Gastroesophageal sphincter (tissue), 4 donors: ENCODE results near the gene CHD1. TPM values are rescaled to one million over a fixed set of nuclear protein-coding genes. Genes with fewer than 3 reads are reported as not detected.

Source experiments
- ATAC-seq: fragments of 150-250 bp; one replicate; pipeline ENCODE4 v1.9.1; 2016; ENCODE audit warnings: mild to moderate bottlenecking, moderate library complexity
- H3K27ac ChIP-seq, 4 donors: fragments of 200-600 bp; sonication (generic) in 3 of 4; 1 replicate in 3 of 4; 2 replicates in 1 of 4; pipeline ENCODE4 v1.5.1; 2016 to 2019
- H3K27me3 ChIP-seq: fragments of 200-600 bp; sonication (generic); one replicate; pipeline ENCODE4 v1.5.1; 2019
- H3K36me3 ChIP-seq, 2 donors: fragments of 200-600 bp; sonication (generic); one replicate each; pipeline ENCODE4 v1.5.1; 2019; ENCODE audit warnings: control low read depth in 1 of 2
- H3K4me1 ChIP-seq, 3 donors: fragments of 200-600 bp; sonication (generic); 1 replicate in 2 of 3; 2 replicates in 1 of 3; pipeline ENCODE4 v1.5.1; 2016 to 2019; ENCODE audit warnings: control low read depth in 2 of 3
- H3K4me3 ChIP-seq, 2 donors: fragments of 200-600 bp; sonication (generic); one replicate each; pipeline ENCODE4 v1.5.1; 2019; ENCODE audit warnings: mild to moderate bottlenecking in 1 of 2, moderate library complexity in 1 of 2
- H3K9me3 ChIP-seq, 3 donors: fragments of 200-600 bp; sonication (generic); one replicate each; pipeline ENCODE4 v1.5.1; 2017 to 2019; ENCODE audit warnings: control low read depth in 2 of 3
- EP300 ChIP-seq: sonication (generic); formaldehyde crosslinking; IDR thresholded peaks from one replicate; pipeline ENCODE4 v1.6.1; 2017; ENCODE audit warnings: antibody characterized with exemption, mild to moderate bottlenecking
- POLR2A ChIP-seq, 2 donors: fragments of 450-650 bp; IDR thresholded peaks; one replicate each; pipeline ENCODE4 v1.6.1; 2017; ENCODE audit warnings: antibody characterized with exemption in 2 of 2, mild to moderate bottlenecking in 2 of 2, moderate library complexity in 1 of 2
- POLR2AphosphoS5 ChIP-seq: sonication (generic); formaldehyde crosslinking; IDR thresholded peaks from one replicate; pipeline ENCODE4 v1.6.1; 2017; ENCODE audit warnings: antibody characterized with exemption
- WGBS, 2 donors: methylation state at CpG; one replicate each; pipeline ENCODE4 v1.1.5; 2018; ENCODE audit warnings: low coverage in 1 of 2; 5-methylcytosine and 5-hydroxymethylcytosine counted together
- total RNA-seq, 4 donors: library from RNA; depleted of rRNA; stranded (reverse); fragments of >200 nt; gene quantifications; one replicate each; pipeline ENCODE4 v1.1.0, GENCODE V29; 2016
- TF ChIP-seq, protein P1 (sequence below), 4 experiments: fragments of 200-600 bp in 2 of 4; fragments of 450-650 bp in 2 of 4; sonication (generic) in 1 of 4; IDR thresholded peaks; one replicate each; pipeline ENCODE4 v1.5.1; 2017 to 2019; ENCODE audit warnings: antibody characterized with exemption in 4 of 4, mild to moderate bottlenecking in 2 of 4, moderate library complexity in 2 of 4

CHD1 gene
- total RNA-seq, 4 donors from 2014 or later = 22.7 to 58.1 (median 48.2) TPM

DNA sequence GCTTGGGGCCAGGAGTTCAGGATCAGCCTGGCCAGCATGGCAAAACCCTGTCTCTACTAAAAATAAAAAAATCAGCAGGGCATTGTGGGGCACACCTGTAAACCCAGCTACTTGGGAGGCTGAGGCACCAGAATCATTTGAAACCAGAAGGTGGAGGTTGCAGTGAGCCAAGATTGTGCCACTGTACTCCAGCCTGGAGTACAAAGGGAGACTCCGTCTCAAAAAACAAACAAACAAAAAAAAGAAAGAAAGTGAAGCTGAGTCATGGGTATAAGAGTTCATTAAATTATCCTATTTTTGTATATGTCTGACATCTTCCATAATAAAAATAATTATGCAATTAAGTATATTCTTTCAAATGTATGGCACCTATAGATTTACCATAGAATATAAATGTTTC is 37.2 kb downstream of the CHD1 start:
- TF ChIP-seq, protein P1, sequence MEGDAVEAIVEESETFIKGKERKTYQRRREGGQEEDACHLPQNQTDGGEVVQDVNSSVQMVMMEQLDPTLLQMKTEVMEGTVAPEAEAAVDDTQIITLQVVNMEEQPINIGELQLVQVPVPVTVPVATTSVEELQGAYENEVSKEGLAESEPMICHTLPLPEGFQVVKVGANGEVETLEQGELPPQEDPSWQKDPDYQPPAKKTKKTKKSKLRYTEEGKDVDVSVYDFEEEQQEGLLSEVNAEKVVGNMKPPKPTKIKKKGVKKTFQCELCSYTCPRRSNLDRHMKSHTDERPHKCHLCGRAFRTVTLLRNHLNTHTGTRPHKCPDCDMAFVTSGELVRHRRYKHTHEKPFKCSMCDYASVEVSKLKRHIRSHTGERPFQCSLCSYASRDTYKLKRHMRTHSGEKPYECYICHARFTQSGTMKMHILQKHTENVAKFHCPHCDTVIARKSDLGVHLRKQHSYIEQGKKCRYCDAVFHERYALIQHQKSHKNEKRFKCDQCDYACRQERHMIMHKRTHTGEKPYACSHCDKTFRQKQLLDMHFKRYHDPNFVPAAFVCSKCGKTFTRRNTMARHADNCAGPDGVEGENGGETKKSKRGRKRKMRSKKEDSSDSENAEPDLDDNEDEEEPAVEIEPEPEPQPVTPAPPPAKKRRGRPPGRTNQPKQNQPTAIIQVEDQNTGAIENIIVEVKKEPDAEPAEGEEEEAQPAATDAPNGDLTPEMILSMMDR (IDR thresholded peaks at IDR 0.05) = no peak
- TF ChIP-seq POLR2AphosphoS5 (no peak), POLR2A (IDR thresholded peaks at IDR 0.05) (no peak), EP300 (no peak)
- Histone ChIP-seq H3K27me3 (no peaks in the 10 kb centered on the region), H3K4me1 (no peaks in the 10 kb centered on the region), H3K36me3 (peaks cover 0 to 99% of the 10 kb centered on the region in 2 donors), H3K27ac (no peak overlapping the region), H3K9me3 (no peaks in the 10 kb centered on the region), H3K4me3 (no peak overlapping the region)
- 92 to 94% methylated on average over 1 of the region's 1 CpG for WGBS, 2 donors
- ATAC-seq = no peak

- TF ChIP-seq POLR2A (IDR thresholded peaks at IDR 0.05) (no peak), POLR2AphosphoS5 (no peak), EP300 (no peak)
- TF ChIP-seq, protein P1 (IDR thresholded peaks at IDR 0.05) = no peak
- no peaks in the 10 kb centered on the region for H3K4me1 ChIP-seq
- H3K4me3 ChIP-seq = no peak overlapping the region
- no peak overlapping the region for H3K27ac ChIP-seq
- no peaks in the 10 kb centered on the region for H3K9me3 ChIP-seq
- no peaks in the 10 kb centered on the region for H3K27me3 ChIP-seq
- no peak for ATAC-seq
- peaks cover 7 to 98% of the 10 kb centered on the region in 2 donors for H3K36me3 ChIP-seq
These were observed 48.2 kb downstream of the CHD1 start for GRCh38 chr5:98880598-98880997.

GRCh38 chr5:98880151-98880550 is 48.7 kb downstream of the CHD1 start:
- Histone ChIP-seq H3K4me3 (no peak overlapping the region), H3K9me3 (no peaks in the 10 kb centered on the region)

DNA sequence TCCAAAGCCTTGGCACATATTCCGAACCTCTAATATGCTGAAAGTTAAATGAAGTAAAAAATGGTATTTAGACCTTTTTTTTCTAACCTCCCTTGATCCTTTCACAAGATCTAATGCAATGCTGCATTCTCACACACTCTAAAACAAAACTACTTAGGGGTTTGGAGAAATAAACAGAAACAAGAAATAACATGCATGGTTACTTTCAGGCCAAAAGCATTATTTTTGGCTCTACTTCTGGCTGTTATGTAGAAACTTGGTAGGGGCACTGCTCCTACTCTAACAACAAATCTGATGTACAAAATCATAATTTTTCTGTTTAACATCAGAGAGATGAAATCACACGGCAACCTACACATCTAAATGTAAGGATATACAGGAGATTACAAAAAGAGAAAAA is 51.2 kb downstream of the CHD1 start:
- peaks cover 4 to 98% of the 10 kb centered on the region in 2 donors for H3K36me3 ChIP-seq
- WGBS, 2 donors = 75 to 100% methylated on average over 1 to 2 of the region's 2 CpGs
- H3K4me1 ChIP-seq = no peaks in the 10 kb centered on the region
- no peak overlapping the region for H3K27ac ChIP-seq
- H3K27me3 ChIP-seq = no peaks in the 10 kb centered on the region
- TF ChIP-seq POLR2A (IDR thresholded peaks at IDR 0.05) (no peak), POLR2AphosphoS5 (no peak), EP300 (no peak)
- TF ChIP-seq, protein P1 (IDR thresholded peaks at IDR 0.05) = no peak
- H3K9me3 ChIP-seq = no peaks in the 10 kb centered on the region
- no peak overlapping the region for H3K4me3 ChIP-seq
- ATAC-seq = no peak

More at GRCh38 chr5:98880151-98880550, 48.7 kb downstream of the CHD1 start:
- no peaks in the 10 kb centered on the region for H3K27me3 ChIP-seq
- peaks cover 7 to 98% of the 10 kb centered on the region in 2 donors for H3K36me3 ChIP-seq
- ATAC-seq = no peak
- H3K27ac ChIP-seq = no peak overlapping the region
- TF ChIP-seq, protein P1 (IDR thresholded peaks at IDR 0.05) = no peak
- TF ChIP-seq POLR2AphosphoS5 (no peak), POLR2A (IDR thresholded peaks at IDR 0.05) (no peak), EP300 (no peak)
- WGBS, 2 donors = 89 to 93% methylated on average over 3 of the region's 3 CpGs
- H3K4me1 ChIP-seq = no peaks in the 10 kb centered on the region

- H3K27ac ChIP-seq = no peak overlapping the region
- H3K4me3 ChIP-seq = no peak overlapping the region
- H3K9me3 ChIP-seq = no peaks in the 10 kb centered on the region
- H3K27me3 ChIP-seq = no peaks in the 10 kb centered on the region
- 87 to 90% methylated on average over 4 of the region's 4 CpGs for WGBS, 2 donors
- no peak for ATAC-seq
- no peaks in the 10 kb centered on the region for H3K4me1 ChIP-seq
- peaks cover 0 to 96% of the 10 kb centered on the region in 2 donors for H3K36me3 ChIP-seq
- TF ChIP-seq, protein P1 (IDR thresholded peaks at IDR 0.05) = no peak
- TF ChIP-seq EP300 (no peak), POLR2AphosphoS5 (no peak), POLR2A (IDR thresholded peaks at IDR 0.05) (no peak)
These were observed 56.1 kb downstream of the CHD1 start for GRCh38 chr5:98872674-98873073.
